Limb (tissue), 2 donors: Measurements from ENCODE around the gene CCNO.

Experiments used
- DNase-seq, 2 donors: peaks; one replicate each; pipeline ENCODE4 v3.0.0-alpha.2; 2016; ENCODE audit errors: extremely low spot score in 2 of 2

The CCNO gene

DNA sequence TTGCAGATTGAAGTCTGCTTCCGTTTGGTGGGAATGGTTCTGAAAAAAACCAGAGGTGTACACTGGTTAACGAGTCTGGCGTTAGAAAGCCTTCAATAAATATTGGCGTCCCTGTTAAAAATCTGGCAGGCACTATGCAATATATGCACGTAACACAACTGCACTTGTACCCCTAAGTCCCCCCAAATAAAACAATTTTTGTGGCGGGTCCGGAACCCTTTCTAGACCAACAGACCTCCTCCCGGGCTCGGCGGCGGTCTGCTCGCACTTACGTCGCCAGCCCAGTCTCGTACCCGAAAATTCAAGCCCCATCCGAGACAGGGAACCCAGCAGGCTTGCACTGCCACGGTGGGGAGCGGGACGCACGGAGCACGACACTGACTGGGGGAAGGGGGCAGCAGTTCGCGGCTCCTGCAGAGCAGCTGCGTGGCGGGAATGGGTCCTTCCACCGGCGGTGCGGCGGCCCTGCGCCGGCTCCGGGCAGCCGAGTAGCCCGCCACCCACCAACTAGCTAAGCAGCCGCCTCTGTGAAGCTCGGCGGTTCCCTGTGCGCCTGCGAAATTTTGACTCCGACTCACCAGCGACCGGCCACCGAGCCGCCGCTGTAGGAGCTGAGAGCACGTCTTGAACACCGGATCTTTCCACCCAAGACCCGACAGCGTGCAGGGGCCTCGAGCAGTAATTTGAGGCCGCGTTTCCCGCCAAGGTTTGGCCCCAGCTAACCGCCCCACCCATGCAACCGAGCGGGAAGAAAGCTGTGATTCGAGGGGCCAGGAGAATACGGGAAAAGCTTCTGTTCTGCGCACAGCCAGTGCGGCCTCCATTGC is 10.2 kb downstream of the CCNO start:
- DNase-seq, result peak in 1 of 2 donors; percentile 66

DNA sequence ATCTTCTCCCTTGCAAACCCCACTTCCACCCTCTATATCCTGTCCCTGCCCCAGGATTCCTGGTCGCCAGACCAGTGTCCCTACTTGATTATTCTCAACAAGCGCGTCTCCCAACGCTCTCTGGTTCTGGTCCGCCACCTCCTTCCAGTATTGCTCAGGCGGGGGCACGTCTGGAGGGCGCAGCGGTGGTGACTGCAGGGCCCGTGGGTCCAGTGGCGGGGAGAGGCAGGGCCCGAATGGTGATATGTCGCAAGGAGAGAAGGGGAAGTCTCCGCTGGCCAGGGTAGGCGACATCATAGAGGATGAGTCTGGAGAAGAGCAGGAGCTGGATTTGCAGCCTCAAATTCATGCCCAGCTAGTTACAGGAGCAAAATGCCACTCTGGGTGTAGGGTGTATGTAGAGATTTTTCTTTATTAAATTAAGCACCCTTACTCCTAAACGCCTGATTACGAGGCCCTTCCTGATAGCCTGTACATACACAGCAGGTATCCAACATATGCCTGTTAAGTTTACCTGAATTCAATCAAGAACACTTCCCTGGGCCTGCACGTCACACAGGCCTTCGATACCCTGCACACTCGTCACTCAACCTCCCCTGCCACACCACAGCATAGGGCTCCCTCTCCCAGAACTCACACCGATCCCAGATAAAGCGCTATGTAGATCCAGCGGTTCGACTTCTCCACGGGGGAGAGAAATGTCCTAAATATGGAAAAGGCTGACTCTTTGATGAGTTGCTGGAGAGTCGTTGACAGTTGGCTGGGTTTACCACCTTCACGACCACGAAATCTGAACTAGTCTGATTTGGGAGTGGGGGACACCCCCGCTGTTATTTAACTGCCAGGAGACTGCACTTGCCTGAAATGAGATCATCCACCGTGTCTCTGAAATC is 11.1 kb downstream of the CCNO start:
- DNase-seq, result peak in 1 of 2 donors; percentile 40

DNA sequence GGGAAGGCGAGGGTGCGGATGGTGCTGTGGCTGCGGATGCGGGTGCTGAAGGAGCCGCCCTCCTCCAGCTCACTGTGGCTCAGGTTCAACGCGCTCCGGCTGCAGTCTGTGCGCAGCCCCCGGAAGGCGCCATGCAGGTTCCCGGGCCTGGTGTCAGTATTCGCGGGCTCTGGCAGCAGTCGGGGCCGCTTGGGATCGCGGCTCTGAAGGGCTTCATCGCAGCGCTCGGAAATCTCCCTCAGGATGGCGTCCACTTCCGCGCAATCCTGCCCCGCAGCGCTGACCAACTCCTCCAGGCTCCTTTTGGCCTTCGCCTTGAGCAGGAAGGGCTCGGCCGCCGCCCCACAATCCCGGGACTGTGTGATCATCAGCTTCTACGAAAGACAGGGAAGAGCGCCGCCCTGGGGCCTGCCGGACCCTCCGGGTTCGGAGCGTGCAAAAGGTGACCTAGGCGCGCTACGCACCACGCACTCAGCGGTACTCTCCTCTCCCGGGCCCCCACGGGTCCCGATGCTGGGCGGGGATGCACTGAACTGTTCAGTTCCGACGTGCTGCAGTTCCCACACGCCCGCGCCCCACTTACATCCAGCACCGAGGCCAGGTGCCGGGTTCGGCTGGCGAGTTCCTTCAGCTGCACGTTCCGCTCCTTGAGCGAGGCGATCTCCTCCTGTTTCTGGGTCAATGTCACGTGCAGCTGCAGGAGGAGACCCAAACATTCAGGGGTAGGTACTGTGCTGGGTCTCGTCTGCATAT is 12.8 kb downstream of the CCNO start:
- peak in 1 of 2 donors; percentile 44 for DNase-seq

DNA sequence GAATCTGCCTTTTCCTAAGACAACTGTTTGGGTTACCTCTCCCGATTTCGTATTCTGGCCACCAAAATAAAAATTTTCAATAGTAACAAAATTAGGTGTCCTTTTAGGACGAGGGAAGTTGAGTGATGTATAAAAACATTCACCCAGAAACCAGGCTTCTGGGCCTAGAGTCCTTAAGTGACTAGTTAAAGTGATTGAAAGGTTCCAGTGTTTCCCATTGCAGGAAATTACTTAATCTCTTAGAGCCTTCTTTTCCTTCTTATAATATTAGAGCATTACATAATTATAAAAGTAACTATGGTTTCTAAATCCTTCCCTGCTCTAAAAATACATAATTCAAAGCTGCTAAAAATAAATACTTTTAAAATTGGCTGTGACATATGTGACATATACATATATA is 13.6 kb downstream of the CCNO start:
- DNase-seq, result no peak

DNA sequence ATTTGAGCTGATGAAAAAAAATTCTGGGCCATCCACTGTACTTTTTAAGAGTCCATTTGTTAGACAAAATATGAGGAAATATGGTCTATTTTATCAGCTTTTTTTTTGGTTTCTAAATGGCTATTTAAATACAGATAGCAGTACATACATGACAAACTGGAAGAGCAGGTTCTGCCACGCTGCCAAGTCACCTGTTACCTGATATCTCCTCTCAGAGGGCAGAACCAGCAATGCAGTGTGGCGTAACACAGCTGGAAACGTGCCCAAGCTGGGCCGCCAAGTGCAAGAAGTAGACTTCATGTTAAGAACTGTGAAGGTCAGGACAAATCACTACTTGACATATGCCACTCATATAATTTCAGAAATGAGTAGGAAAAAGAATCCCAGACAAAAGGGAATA is 14.4 kb downstream of the CCNO start:
- peak in 1 of 2 donors; percentile 35 for DNase-seq

DNA sequence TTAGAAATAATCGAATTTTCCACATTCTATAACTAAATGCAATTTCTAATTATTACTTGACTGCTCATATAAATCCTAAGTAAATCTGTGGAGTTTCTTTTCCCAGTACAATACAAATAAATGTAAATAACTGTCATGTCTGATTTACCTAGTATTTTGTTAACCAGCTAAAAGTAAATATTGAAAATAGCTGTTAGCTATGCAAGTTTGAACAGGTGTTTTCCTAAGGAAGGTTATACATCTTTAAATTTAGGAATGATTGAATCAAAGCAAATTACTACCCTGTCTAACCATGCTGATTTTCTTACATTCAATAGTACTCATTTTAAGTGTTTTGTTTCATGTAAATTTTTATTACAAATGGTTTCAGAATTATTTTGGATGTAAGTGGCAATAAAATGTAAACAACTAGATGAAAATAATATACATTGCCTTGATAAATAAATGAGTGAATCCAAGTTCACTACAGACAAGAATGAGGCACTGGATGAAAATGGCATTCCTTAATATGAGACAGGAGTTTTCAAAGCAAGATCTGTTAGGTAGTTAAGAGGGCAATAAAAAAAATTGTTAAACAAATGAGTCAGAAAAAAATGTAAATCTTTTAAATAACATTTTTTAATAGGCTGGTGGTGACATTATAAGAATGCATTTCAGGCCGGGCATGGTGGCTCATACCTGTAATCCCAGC is 22.1 kb downstream of the CCNO start:
- DNase-seq, result no peak

DNA sequence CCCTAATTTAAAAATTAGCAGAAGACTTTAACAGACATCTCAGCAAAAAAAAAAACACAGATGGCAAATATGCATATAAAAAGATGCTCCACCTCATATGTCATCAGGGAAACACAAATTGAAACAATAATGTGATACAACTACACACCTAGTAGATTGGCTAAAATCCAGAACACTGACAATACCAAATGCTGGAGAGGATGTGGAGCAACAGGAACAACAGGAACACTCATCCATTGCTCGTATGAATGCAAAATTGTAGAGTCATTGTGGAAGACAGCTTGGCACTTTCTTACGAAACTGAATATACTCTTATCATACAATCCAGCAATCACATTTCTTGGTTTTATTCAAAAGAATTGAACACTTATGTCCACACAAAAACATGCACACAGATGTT is 28.4 kb downstream of the CCNO start:
- DNase-seq, result no peak

DNA sequence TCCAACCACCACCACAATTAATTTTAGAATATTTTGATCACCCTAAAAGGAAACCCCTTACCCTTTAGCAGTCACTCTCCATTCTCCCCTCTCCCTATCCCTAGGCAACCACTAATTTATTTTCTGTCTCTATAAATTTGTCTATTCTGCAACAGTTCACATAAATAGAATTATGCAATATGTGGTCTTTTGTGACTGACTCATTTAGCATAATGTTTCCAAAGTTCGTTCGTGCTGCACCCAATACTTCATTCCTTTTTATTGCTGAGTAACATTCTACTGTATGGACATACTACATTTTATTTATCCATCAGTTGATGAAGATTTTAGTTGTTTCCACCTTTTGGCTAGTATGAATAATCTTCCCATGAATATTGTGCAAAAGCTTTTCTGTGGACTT is 42.2 kb downstream of the CCNO start:
- no peak for DNase-seq

DNA sequence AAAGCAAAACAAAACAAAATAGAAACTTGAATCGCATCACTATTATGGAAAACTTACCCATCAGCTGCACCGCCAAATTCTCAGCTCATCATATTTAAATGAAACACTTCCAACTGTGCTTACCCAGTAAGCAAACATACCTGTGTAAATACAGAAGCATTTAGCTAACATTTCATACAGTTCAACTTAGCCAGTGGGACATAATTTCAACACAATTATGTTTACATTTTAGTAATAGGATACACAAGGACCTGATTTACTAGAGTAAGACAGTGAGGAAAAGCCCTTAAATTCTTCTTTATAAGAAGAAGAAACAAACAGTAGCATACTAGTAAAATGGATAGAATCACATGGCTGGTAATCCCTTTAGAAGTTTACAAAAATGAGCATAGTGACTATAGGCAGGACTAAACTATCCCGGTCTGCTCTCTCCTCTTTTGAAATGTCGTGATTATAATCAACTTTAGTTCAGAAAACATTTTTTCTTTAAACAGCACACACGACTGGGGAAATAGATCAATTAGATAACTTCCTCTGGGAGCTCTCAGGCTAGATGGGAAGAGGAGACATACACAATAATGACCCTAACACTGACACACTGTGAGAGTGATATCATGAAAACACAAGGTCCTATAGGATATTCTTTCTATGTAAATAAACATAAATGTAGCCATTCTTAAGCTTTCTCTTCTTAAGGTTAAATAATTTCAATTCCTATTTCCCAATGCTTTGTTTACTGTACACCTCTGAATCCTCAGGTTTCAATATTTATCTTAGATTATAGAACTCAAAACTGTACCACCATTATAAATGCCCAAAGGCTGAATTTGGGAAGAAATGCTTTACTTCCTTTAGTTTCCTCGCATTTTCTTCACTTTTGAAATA is 44.5 kb downstream of the CCNO start:
- DNase-seq, result no peak

DNA sequence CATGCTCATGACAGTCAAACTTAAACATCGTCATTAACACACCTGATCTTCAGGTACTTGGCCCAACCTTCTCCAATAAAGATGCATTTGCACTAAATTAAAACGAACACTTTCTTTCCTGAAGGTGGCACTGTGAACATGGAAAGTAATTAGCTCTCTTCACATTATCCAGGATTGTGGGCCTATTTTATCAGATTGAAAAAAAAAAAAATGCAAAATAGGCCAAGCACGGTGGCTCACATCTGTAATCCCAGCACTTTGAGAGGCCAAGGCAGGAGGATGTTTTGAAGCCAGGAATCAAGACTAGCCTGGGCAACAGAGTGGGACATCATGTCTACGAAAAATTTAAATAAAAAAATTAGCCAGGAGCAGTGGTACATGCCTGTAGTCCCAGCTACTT is 46.0 kb downstream of the CCNO start:
- no peak for DNase-seq
